Pancreas (tissue), 10 donors: ENCODE data around the gene NIPAL3. TPM values are rescaled to one million over a fixed set of nuclear protein-coding genes. Genes with fewer than 3 reads are reported as not detected.

Experiments
- ATAC-seq, 4 donors: fragments of 200-7000 bp; cut with Tn5 transposase; one replicate each; pipeline versions ENCODE4 v1.8.0 to v1.9.1; 2020; ENCODE audit warnings: mild to moderate bottlenecking in 4 of 4, moderate library complexity in 4 of 4
- DNase-seq, 6 donors: peaks; one replicate each; pipeline ENCODE4 v3.0.0-alpha.2; 2020
- FAIRE-seq: peaks from 2 replicates; lab custom pipeline; 2012; peaks lifted over from hg19 to GRCh38; lab: Jason Lieb, UNC
- H3K27ac ChIP-seq, 4 donors: fragments of 200-600 bp; sonication (generic); 1 replicate in 3 of 4; 2 replicates in 1 of 4; pipeline versions ENCODE4 v1.5.0 to v1.8.0; 2020
- H3K27me3 ChIP-seq, 4 donors: fragments of 200-600 bp; one replicate each; pipeline ENCODE4 v1.8.0; 2021
- H3K36me3 ChIP-seq, 3 donors: fragments of 200-600 bp; sonication (generic) in 1 of 3; one replicate each; pipeline versions ENCODE4 v1.5.0 to v1.8.0; 2020 to 2021
- H3K4me1 ChIP-seq, 3 donors: fragments of 200-600 bp; one replicate each; pipeline ENCODE4 v1.8.0; 2021
- H3K4me3 ChIP-seq, 4 donors: fragments of 200-600 bp; sonication (generic) in 2 of 4; one replicate each; pipeline versions ENCODE4 v1.5.0 to v1.8.0; 2020 to 2021
- H3K9me3 ChIP-seq, 4 donors: fragments of 200-600 bp; one replicate each; pipeline ENCODE4 v1.8.0; 2021
- CTCF ChIP-seq, 4 donors: fragments of 200-600 bp; sonication (generic) in 3 of 4; IDR thresholded peaks; one replicate each; pipeline versions ENCODE4 v1.5.0 to v1.8.0; 2021; ENCODE audit warnings: antibody characterized with exemption in 4 of 4
- WGBS, 2 donors: extraction: QIAGEN DNeasy Blood & Tissue Kit; methylation state at CpG; one replicate each; pipeline ENCODE4 v1.1.7; 2013; 5-methylcytosine and 5-hydroxymethylcytosine counted together
- intact Hi-C, 3 donors: fragments of 100-400 bp; cut with DNase I; formaldehyde crosslinking; loops; one replicate each; pipeline versions ENCODE4 v1.11.1 to v1.14.2; 2022
- polyA plus RNA-seq, 2 donors: library from polyadenylated mRNA; stranded (reverse); fragments of 200-250 nt; gene quantifications; one replicate each; pipeline ENCODE4 v1.2.3, GENCODE V29; 2013
- total RNA-seq, 6 donors: library from RNA; stranded (reverse); fragmentation: NEBNext Ultra II Directional in 4 of 6; extraction: Animal tissue kit (Norgen Biotek cat#: 25700) in 4 of 6; gene quantifications; one replicate each; pipeline versions ENCODE4 v1.2.1 to v1.2.4, GENCODE V29; 2021 to 2023
- donor health status: healthy with polysubstance abuse.
- donor health status: DM: no; HTN: no; CAD: no; lungs with moderate emphysema.
- donor health status: DM: no; HTN: no; CAD: no.
- donor health status: control.
- donor health status: control.
- donor health status: Bipolar disorder and iron deficiency.
- donor health status: DM: yes; HTN: yes; CAD: no.
- donor health status: DM: no; HTN: no; CAD: no.
- donor health status: DM: no; HTN: no; CAD: no.
- donor health status: DM: yes; HTN: yes; CAD: no.

The NIPAL3 gene
- total RNA-seq (10 to 100 TPM; 16.1 to 25.4 (median 19.3) TPM), polyA plus RNA-seq (1 to 10 TPM; 7.2 to 8.5 TPM)

GRCh38 chr1:24415334-24415909 lies at the start of gene NIPAL3:
NIPAL3 (plus strand) TSS chr1:24415802; CDS start chr1:24419548, 3,746 bp downstream.
- Histone ChIP-seq H3K27me3 (no peaks in the 10 kb centered on the region), H3K4me3 (peak within 1 kb of the TSS; percentile 44 to 77 (median 54)), H3K9me3 (no peaks in the 10 kb centered on the region), H3K36me3 (peaks cover 0 to 11% (median 0%) of the 10 kb centered on the region in 3 donors), H3K4me1 (peaks cover 18 to 41% (median 36%) of the 10 kb centered on the region in 3 donors), H3K27ac (peak within 1 kb of the TSS; percentile 64 to 84 (median 74))
- TF ChIP-seq CTCF (IDR thresholded peaks at IDR 0.05) = peak; percentile 85 to 93 (median 92)
- ATAC-seq (peak; percentile 85 to 93 (median 89)), FAIRE-seq (peak; percentile 20), DNase-seq (peak; percentile 93 to 99 (median 99))
- intact Hi-C loops = loop anchor here in 1 of 3 donors (10.0 kb wide), 1 partner anchor 219 kb away; no protein-coding TSS in a partner anchor
- 1 to 2% methylated on average over 28 of the region's 28 CpGs for WGBS, 2 donors

GRCh38 chr1:24366707-24367106 lies 48.9 kb upstream of the NIPAL3 start:
- H3K4me3 ChIP-seq = no peak overlapping the region
- intact Hi-C loops = no loop called here
- H3K27me3 ChIP-seq = no peaks in the 10 kb centered on the region
- H3K9me3 ChIP-seq = no peaks in the 10 kb centered on the region
- 95 to 97% methylated on average over 9 of the region's 9 CpGs for WGBS, 2 donors
- TF ChIP-seq CTCF (IDR thresholded peaks at IDR 0.05) = no peak
- DNase-seq (no peak), FAIRE-seq (no peak), ATAC-seq (no peak)
- no peak overlapping the region for H3K27ac ChIP-seq
- no peaks in the 10 kb centered on the region for H3K4me1 ChIP-seq
- no peaks in the 10 kb centered on the region for H3K36me3 ChIP-seq

GRCh38 chr1:24369199-24369598 lies 46.4 kb upstream of the NIPAL3 start:
- H3K4me3 ChIP-seq = no peak overlapping the region
- 94 to 97% methylated on average over 4 of the region's 4 CpGs for WGBS, 2 donors
- no peaks in the 10 kb centered on the region for H3K27me3 ChIP-seq
- DNase-seq (no peak), FAIRE-seq (no peak), ATAC-seq (no peak)
- H3K4me1 ChIP-seq = no peaks in the 10 kb centered on the region
- no peaks in the 10 kb centered on the region for H3K9me3 ChIP-seq
- no peaks in the 10 kb centered on the region for H3K36me3 ChIP-seq
- no peak for TF ChIP-seq CTCF (IDR thresholded peaks at IDR 0.05)
- no peak overlapping the region for H3K27ac ChIP-seq
- intact Hi-C loops = no loop called here

- no peak for DNase-seq
- Histone ChIP-seq H3K27me3 (no peaks in the 10 kb centered on the region), H3K4me1 (no peaks in the 10 kb centered on the region), H3K4me3 (no peak overlapping the region), H3K9me3 (no peaks in the 10 kb centered on the region), H3K27ac (no peak overlapping the region), H3K36me3 (no peaks in the 10 kb centered on the region)
- no peak for FAIRE-seq
- ATAC-seq = no peak
- WGBS, 2 donors = 89 to 92% methylated on average over 4 of the region's 4 CpGs
- intact Hi-C loops = no loop called here
- TF ChIP-seq CTCF (IDR thresholded peaks at IDR 0.05) = no peak
These were observed 45.8 kb upstream of the NIPAL3 start for GRCh38 chr1:24369801-24370200.

- H3K27ac ChIP-seq = no peak overlapping the region
- no peak for ATAC-seq
- intact Hi-C loops = no loop called here
- H3K9me3 ChIP-seq = no peaks in the 10 kb centered on the region
- H3K4me3 ChIP-seq = no peak overlapping the region
- no peak for DNase-seq
- no peaks in the 10 kb centered on the region for H3K4me1 ChIP-seq
- 88 to 89% methylated on average over 7 of the region's 7 CpGs for WGBS, 2 donors
- H3K36me3 ChIP-seq = no peaks in the 10 kb centered on the region
- TF ChIP-seq CTCF (IDR thresholded peaks at IDR 0.05) = no peak
- no peak for FAIRE-seq
- no peaks in the 10 kb centered on the region for H3K27me3 ChIP-seq
These were observed 42.6 kb upstream of the NIPAL3 start for GRCh38 chr1:24373044-24373443.
